ENCODE results near the gene DNAJA1.

Gene DNAJA1

GRCh38 chr9:33025572-33026342, 684 bp downstream of the DNAJA1 start:
- DNase-seq (ENCODE audit: low read depth in 3 of 3), result peak; percentile 57 to 76 (median 61)

GRCh38 chr9:33029231-33029786, 4.2 kb downstream of the DNAJA1 start:
- no peak for DNase-seq (ENCODE audit: low read depth in 3 of 3)

GRCh38 chr9:33030285-33030684, 5.2 kb downstream of the DNAJA1 start:
- no peak for DNase-seq (ENCODE audit: low read depth in 3 of 3)

GRCh38 chr9:33032292-33032691, 7.2 kb downstream of the DNAJA1 start:
- DNase-seq (ENCODE audit: low read depth in 3 of 3), result no peak

- no peak for DNase-seq (ENCODE audit: low read depth in 3 of 3)
These were observed 7.8 kb downstream of the DNAJA1 start for GRCh38 chr9:33032865-33033264.

GRCh38 chr9:33040792-33041431, 15.8 kb downstream of the DNAJA1 start:
- no peak for DNase-seq (ENCODE audit: low read depth in 3 of 3)

- no peak for DNase-seq (ENCODE audit: low read depth in 3 of 3)
These were observed 16.5 kb downstream of the DNAJA1 start for GRCh38 chr9:33041432-33042188.

GRCh38 chr9:33042473-33042872, 17.4 kb downstream of the DNAJA1 start:
- no peak for DNase-seq (ENCODE audit: low read depth in 3 of 3)

GRCh38 chr9:33043671-33044070, 18.6 kb downstream of the DNAJA1 start:
- no peak for DNase-seq (ENCODE audit: low read depth in 3 of 3)

- DNase-seq (ENCODE audit: low read depth in 3 of 3), result peak; percentile 23 to 62 (median 37)
These were observed 19.1 kb downstream of the DNAJA1 start for GRCh38 chr9:33044162-33044673.

GRCh38 chr9:33044677-33045282, 19.7 kb downstream of the DNAJA1 start:
- DNase-seq (ENCODE audit: low read depth in 3 of 3), result no peak

- no peak for DNase-seq (ENCODE audit: low read depth in 3 of 3)
These were observed 21.0 kb downstream of the DNAJA1 start for GRCh38 chr9:33046061-33046460.

- DNase-seq (ENCODE audit: low read depth in 3 of 3), result no peak
These were observed 23.0 kb downstream of the DNAJA1 start for GRCh38 chr9:33048054-33048465.

GRCh38 chr9:33049680-33050361, 24.7 kb downstream of the DNAJA1 start:
- no peak for DNase-seq (ENCODE audit: low read depth in 3 of 3)

- DNase-seq (ENCODE audit: low read depth in 3 of 3), result no peak
These were observed 26.1 kb downstream of the DNAJA1 start for GRCh38 chr9:33051144-33051543.

- no peak for DNase-seq (ENCODE audit: low read depth in 3 of 3)
These were observed 40.3 kb downstream of the DNAJA1 start for GRCh38 chr9:33065157-33066076.

- DNase-seq (ENCODE audit: low read depth in 3 of 3), result no peak
These were observed 43.9 kb downstream of the DNAJA1 start for GRCh38 chr9:33068991-33069390.

- peak; percentile 91 to 95 (median 93) for DNase-seq (ENCODE audit: low read depth in 3 of 3)
These were observed 51.3 kb downstream of the DNAJA1 start, which contains the start of gene SMU1 for GRCh38 chr9:33076046-33077004. TSS of gene SMU1 (minus strand) at chr9:33076674. CDS start at chr9:33076608, 66 bp downstream.

GRCh38 chr9:33080534-33080933, 55.5 kb downstream of the DNAJA1 start:
- DNase-seq (ENCODE audit: low read depth in 3 of 3), result no peak
